ENCODE data around the gene IFITM2. TPM values are rescaled to one million over a fixed set of nuclear protein-coding genes. Genes with fewer than 3 reads are reported as not detected.
A peak's percentile ranks its signal among the peaks of the same experiment; 100 is the strongest.

IFITM2 gene
- total RNA-seq, 2 donors from 2014 or later, result 262 to 367 TPM

DNA sequence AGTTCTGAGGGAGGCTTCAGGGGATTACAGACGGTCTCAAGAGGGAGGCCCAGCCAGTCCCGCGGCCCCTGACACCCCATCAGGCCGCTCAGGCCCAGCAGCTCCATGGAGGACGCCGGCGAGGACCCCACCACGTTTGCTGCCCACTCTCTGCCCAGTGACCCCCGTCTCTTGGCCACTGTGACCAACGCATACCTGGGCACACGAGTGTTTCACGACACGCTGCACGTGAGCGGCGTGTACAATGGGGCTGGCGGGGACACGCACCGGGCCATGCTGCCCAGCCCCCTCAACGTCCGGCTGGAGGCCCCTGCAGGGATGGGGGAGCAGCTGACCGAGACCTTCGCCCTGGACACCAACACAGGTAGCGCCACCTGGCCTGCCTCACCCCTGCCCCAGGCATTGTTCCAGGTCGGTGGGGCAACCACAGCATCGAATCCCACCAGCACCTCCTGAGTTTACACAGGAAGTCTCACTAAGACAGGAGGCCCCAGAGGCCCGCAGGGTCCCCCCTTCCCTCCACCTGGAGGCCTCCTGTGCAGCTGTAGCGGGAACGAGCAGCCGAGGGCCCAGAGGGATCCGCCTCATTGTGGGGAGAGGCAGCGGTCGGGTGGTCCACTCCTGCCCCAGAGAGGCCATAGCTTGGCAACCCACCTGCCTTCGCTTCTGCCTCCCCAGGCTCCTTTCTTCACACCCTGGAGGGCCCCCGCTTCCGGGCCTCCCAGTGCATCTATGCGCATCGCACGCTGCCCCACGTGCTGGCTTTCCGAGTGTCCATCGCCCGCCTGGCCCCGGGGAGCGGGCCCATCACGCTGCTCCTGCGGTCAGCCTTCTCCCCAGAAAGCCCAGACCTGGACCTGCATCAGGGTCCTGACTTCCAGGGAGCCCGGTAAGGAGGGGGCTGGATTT lies 17.6 kb upstream of the IFITM2 start:
- Histone ChIP-seq H3K9me3 (ENCODE audit: control insufficient read depth, low read length) (no peaks in the 10 kb centered on the region), H3K27me3 (ENCODE audit: control insufficient read depth, insufficient read depth, low read length, poor library complexity, severe bottlenecking) (peaks cover 17% of the 10 kb centered on the region), H3K4me1 (ENCODE audit: control insufficient read depth, insufficient read depth, low read length) (no peaks in the 10 kb centered on the region), H3K36me3 (ENCODE audit: control insufficient read depth, insufficient read depth, low read length) (peaks cover 6% of the 10 kb centered on the region), H3K9ac (ENCODE audit: extremely low read depth, low read length, poor library complexity, severe bottlenecking) (peak overlapping the region; percentile 3), H3K27ac (ENCODE audit: low read depth, low read length) (no peak overlapping the region), H3K4me3 (ENCODE audit: low read length) (peak overlapping the region; percentile 79)
- Mint-ChIP-seq H3K36me3 (ENCODE audit: low read depth) (peaks cover 15% of the 10 kb centered on the region), H3K9me3 (no peaks in the 10 kb centered on the region), H3K27me3 (ENCODE audit: insufficient read depth) (peaks cover 22% of the 10 kb centered on the region), H3K4me1 (peaks cover 15% of the 10 kb centered on the region), H3K4me3 (peak overlapping the region; percentile 63), H3K27ac (no peak overlapping the region)
- 91 to 94% methylated on average over 22 to 48 of the region's 48 CpGs for WGBS, 2 experiments (ENCODE audit: insufficient coverage in 1 of 2, insufficient read length in 1 of 2)
- TF ChIP-seq, protein P1, sequence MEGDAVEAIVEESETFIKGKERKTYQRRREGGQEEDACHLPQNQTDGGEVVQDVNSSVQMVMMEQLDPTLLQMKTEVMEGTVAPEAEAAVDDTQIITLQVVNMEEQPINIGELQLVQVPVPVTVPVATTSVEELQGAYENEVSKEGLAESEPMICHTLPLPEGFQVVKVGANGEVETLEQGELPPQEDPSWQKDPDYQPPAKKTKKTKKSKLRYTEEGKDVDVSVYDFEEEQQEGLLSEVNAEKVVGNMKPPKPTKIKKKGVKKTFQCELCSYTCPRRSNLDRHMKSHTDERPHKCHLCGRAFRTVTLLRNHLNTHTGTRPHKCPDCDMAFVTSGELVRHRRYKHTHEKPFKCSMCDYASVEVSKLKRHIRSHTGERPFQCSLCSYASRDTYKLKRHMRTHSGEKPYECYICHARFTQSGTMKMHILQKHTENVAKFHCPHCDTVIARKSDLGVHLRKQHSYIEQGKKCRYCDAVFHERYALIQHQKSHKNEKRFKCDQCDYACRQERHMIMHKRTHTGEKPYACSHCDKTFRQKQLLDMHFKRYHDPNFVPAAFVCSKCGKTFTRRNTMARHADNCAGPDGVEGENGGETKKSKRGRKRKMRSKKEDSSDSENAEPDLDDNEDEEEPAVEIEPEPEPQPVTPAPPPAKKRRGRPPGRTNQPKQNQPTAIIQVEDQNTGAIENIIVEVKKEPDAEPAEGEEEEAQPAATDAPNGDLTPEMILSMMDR (conservative IDR thresholded peaks at IDR 0.05), result no peak
- peak; percentile 55 for DNase-seq

DNA sequence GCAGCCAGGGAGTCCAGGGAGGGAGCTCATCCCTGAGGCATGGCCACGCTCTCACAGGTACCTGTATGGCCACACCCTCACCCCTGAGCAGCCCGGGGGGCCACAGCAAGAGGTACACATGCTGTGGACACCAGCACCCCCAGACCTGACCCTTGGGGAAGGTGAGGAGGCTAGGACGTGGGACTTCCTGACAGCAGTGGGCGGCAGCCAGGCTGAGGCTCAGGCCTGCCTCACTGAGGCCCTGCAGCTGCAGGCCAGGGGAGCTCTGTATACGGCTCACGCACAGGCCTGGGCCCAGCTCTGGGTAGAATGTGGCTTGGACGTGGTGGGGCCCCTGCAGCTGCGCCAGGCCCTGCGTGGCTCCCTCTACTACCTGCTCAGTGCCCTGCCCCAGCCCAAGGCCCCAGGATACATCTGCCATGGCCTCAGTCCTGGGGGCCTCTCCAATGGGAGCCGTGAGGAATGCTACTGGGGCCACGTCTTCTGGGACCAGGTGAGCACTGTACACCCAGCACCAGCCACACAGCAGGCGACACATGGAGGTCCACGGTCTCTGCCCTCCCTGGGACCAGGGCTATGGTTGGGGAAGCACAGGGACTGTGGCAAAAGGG lies 16.9 kb upstream of the IFITM2 start:
- peaks cover 15% of the 10 kb centered on the region for H3K4me1 Mint-ChIP-seq
- Histone ChIP-seq H3K27ac (ENCODE audit: low read depth, low read length) (no peak overlapping the region), H3K4me1 (ENCODE audit: control insufficient read depth, insufficient read depth, low read length) (no peaks in the 10 kb centered on the region), H3K36me3 (ENCODE audit: control insufficient read depth, insufficient read depth, low read length) (peaks cover 6% of the 10 kb centered on the region), H3K27me3 (ENCODE audit: control insufficient read depth, insufficient read depth, low read length, poor library complexity, severe bottlenecking) (peaks cover 17% of the 10 kb centered on the region), H3K9me3 (ENCODE audit: control insufficient read depth, low read length) (no peaks in the 10 kb centered on the region), H3K4me3 (ENCODE audit: low read length) (no peak overlapping the region), H3K9ac (ENCODE audit: extremely low read depth, low read length, poor library complexity, severe bottlenecking) (no peak overlapping the region)
- peak overlapping the region; percentile 39 for H3K27ac Mint-ChIP-seq
- H3K9me3 Mint-ChIP-seq, result no peaks in the 10 kb centered on the region
- 90 to 97% methylated on average over 7 to 13 of the region's 13 CpGs for WGBS, 2 experiments (ENCODE audit: insufficient coverage in 1 of 2, insufficient read length in 1 of 2)
- peak; percentile 53 for DNase-seq
- peaks cover 21% of the 10 kb centered on the region for H3K27me3 Mint-ChIP-seq (ENCODE audit: insufficient read depth)
- TF ChIP-seq, protein P1 (conservative IDR thresholded peaks at IDR 0.05), result no peak
- peaks cover 15% of the 10 kb centered on the region for H3K36me3 Mint-ChIP-seq (ENCODE audit: low read depth)
- peak overlapping the region; percentile 63 for H3K4me3 Mint-ChIP-seq

GRCh38 chr11:291281-292210 lies 16.1 kb upstream of the IFITM2 start:
- TF ChIP-seq, protein P1 (conservative IDR thresholded peaks at IDR 0.05), result no peak
- H3K9me3 Mint-ChIP-seq, result no peaks in the 10 kb centered on the region
- DNase-seq, result no peak
- H3K4me3 Mint-ChIP-seq, result peak overlapping the region; percentile 63
- 76 to 85% methylated on average over 34 to 44 of the region's 44 CpGs for WGBS, 2 experiments (ENCODE audit: insufficient coverage in 1 of 2, insufficient read length in 1 of 2)
- peaks cover 15% of the 10 kb centered on the region for H3K36me3 Mint-ChIP-seq (ENCODE audit: low read depth)
- no peak overlapping the region for H3K27ac ChIP-seq (ENCODE audit: low read depth, low read length)
- H3K27ac Mint-ChIP-seq, result peak overlapping the region; percentile 39
- H3K9me3 ChIP-seq (ENCODE audit: control insufficient read depth, low read length), result no peaks in the 10 kb centered on the region
- H3K4me1 ChIP-seq (ENCODE audit: control insufficient read depth, insufficient read depth, low read length), result no peaks in the 10 kb centered on the region
- peaks cover 16% of the 10 kb centered on the region for H3K27me3 Mint-ChIP-seq (ENCODE audit: insufficient read depth)
- H3K36me3 ChIP-seq (ENCODE audit: control insufficient read depth, insufficient read depth, low read length), result peaks cover 6% of the 10 kb centered on the region
- no peak overlapping the region for H3K9ac ChIP-seq (ENCODE audit: extremely low read depth, low read length, poor library complexity, severe bottlenecking)
- H3K4me3 ChIP-seq (ENCODE audit: low read length), result no peak overlapping the region
- peaks cover 15% of the 10 kb centered on the region for H3K4me1 Mint-ChIP-seq
- peaks cover 17% of the 10 kb centered on the region for H3K27me3 ChIP-seq (ENCODE audit: control insufficient read depth, insufficient read depth, low read length, poor library complexity, severe bottlenecking)
